GM18873 (cell line): ENCODE measurements around the gene GP1BB.
"Not testable (repeated sequence)": the region's sequence is repeated elsewhere in the genome, so short reads cannot be mapped to it uniquely, and the experiment has no call there.

Experiments
- ATAC-seq: cut with Tn5 transposase; IDR thresholded peaks from one replicate; pipeline ENCODE4 v1.9.1; 2021; ENCODE audit warnings: mild to moderate bottlenecking, moderate library complexity, moderate number of reproducible peaks; ENCODE audit not compliant: unreplicated experiment, low FRiP score

Gene GP1BB

DNA sequence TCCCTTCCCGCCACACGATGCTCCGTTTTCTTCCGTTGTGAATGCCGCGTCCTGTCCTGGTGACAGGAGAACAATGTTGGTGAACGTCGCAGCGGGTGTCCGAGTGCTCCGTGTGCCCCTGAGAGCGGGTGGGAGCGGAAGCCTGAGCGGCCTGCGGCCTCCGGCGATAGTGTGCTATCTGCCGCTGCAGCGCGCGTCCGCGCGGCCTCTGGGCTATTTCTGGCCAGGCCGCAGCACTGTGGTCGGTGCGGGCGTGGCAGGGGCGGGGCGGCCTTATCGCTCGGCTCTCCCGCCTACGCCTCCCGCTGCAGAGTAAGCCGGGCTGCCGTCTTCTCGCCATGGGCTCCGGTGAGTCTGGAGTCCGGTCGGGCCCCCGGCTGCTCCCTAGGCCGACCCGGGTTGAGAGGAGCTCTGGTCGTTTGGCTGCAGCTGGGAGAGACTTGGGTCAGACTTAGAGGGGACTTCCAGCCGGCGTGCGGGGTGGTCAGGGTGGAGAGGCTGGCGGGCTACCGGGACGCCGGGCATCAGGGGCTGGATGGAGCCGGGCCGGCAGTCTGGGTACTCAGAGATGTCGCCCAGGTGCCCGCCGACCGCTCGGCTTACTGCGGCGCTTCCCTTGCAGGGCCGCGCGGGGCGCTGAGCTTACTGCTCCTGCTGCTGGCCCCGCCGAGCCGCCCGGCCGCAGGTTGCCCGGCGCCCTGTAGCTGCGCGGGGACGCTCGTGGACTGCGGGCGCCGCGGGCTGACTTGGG, at the start of gene GP1BB:
Gene GP1BB (plus strand): TSS at position 308 of the 751 bp plus-strand sequence. CDS start 31 bp downstream, at position 339.
- ATAC-seq: no peak

- ATAC-seq: no peak
Measured at GRCh38 chr22:19673660-19674059, 49.7 kb upstream of the GP1BB start.

DNA sequence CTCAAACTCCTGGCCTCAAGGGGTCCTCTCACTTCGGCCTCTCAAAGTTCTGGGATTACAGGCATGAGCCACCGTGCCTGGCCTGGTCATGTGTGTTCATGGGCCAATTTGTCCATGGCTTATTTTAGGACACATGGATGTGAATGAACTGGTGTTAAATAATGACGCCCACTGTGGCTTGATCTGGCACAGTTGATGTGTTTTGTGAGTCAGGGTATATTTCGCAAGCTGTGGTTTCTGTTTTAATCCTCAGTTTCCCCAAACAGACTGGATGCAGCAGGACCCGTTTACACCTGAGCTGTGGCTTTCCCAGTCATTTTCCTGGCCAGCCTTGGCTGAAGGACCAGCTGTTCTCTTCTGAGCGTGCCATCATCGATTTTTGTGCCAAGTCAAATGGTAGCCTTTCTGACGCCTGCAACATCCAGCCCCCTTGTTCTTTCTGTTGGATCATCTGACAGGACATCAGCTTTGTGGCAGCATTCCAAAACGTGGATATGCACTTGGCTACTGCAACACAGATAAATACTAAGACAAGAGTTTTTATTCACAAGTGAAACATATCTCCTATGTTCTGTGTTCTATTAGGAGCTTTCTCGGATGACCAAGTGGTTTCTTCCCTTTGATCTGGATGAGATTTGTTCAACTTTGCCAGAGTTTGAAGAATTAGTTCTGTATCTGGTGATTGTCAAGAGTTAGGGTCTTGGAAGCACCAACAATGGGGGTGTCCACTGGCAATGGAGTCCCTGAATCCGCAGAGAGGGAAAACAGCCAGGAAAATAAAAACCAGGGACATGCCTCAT, 49.0 kb upstream of the GP1BB start:
- ATAC-seq: no peak

DNA sequence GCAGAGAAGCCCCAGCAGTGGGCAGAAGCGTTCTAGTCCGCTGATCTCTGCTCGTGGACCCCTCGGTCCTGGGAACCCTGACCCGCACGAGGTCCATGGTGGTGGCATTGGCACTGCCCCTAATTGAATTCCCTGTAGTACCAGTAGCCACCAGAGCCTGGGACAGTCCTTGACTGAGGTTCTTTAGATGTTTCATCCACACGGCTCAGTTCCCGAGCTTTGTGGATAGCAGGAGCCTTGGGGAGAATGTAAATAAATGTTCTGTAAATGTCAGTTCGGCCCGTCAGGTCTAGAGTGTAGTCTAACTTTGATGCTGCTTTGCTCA, 48.4 kb upstream of the GP1BB start:
- ATAC-seq: no peak

GRCh38 chr22:19675428-19675827, 47.9 kb upstream of the GP1BB start:
- no peak for ATAC-seq

- ATAC-seq: not testable (repeated sequence)
Measured at GRCh38 chr22:19676437-19676836, 46.9 kb upstream of the GP1BB start.

- ATAC-seq: no peak
Measured at GRCh38 chr22:19678949-19679521, 44.3 kb upstream of the GP1BB start.

- ATAC-seq: no peak
Measured at GRCh38 chr22:19679522-19680101, 43.7 kb upstream of the GP1BB start.

DNA sequence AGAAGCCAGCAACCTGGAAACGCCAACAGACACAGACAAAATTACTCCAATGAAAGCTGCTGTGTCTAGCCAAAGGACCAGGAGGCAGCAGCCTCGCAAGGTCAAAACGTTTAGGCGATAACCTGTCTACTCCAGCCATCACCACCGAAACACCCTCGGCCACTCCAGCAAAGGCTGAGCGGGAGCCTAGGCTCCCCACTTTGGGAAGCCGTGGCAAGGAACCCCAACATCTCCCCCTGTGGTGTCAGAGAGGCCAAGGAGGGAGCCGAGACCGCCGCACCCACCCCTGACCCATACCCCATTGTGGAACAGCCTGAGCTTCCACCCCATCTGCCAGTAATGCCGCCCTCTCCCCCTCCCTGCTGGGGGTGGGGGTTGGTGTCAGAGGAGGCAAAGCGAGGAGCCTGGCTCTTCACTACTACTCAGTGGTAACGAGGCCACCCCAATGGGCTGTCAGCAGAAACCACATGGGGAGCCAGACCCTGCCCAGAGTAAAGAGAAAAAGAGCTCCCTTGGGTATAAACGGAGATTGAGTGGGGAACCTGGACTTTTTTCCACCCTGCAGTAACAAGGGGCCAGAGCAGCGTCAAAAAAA, 43.0 kb upstream of the GP1BB start:
- ATAC-seq: no peak

GRCh38 chr22:19680911-19681862, 42.2 kb upstream of the GP1BB start:
- no peak for ATAC-seq

GRCh38 chr22:19681863-19682245, 41.5 kb upstream of the GP1BB start:
- no peak for ATAC-seq

DNA sequence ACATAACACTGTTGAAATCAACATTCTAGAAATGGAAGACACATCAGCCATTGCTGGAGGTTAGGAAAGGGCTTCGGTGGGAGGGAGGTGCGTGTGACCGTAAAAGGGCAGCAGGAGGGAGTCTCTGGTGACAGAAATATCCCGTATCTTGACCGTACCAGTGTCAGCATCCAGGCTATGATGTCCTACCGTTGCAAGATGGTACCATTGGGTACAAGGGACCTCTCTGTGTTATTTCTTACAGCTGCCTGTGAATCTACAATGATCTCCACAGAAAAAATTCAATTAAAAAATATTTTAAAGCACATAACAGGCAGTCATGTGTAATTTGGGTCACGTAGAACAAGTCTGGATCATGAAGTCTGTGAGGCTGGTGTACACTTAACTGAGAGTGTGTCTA, 36.4 kb upstream of the GP1BB start:
- ATAC-seq: no peak

DNA sequence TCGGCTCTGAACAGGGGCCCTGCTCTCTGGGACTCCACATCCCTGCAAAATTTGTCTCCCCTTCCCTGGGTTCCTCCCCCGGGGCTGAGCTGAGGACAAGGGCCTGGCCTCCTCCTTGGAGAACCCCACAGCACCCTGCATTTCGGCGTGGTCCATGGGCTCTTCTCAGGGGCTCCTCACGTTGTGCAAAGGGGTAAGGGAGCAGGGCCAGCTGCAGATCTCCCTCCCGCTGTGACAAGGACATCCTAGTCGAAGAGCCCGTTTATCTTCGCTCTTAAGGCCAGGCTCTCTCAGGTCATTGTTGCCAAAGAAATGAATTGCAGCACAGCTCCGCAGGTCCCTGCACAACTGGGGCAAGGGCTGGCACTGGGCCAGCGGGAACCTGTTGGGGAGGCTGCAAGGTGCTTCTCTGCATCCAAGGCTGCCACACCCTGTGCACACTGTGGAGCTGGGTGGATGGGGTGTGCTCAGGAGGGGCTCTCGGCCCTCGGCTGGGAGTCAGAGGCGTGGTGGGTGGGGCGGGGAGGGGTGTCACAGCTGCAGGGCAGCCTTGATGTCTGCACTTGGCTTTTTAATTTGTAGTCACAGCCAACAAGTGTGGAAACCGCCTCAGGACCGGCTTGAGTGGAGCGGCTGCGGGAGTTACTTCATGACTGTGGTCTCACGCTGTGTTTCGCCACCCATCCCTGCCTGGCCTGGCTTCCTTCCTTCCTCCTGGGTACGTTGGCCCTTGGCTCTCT, 35.6 kb upstream of the GP1BB start:
- ATAC-seq: no peak

- ATAC-seq: no peak
Measured at GRCh38 chr22:19688301-19689290, 34.7 kb upstream of the GP1BB start.

GRCh38 chr22:19689408-19689807, 33.9 kb upstream of the GP1BB start:
- ATAC-seq: no peak

DNA sequence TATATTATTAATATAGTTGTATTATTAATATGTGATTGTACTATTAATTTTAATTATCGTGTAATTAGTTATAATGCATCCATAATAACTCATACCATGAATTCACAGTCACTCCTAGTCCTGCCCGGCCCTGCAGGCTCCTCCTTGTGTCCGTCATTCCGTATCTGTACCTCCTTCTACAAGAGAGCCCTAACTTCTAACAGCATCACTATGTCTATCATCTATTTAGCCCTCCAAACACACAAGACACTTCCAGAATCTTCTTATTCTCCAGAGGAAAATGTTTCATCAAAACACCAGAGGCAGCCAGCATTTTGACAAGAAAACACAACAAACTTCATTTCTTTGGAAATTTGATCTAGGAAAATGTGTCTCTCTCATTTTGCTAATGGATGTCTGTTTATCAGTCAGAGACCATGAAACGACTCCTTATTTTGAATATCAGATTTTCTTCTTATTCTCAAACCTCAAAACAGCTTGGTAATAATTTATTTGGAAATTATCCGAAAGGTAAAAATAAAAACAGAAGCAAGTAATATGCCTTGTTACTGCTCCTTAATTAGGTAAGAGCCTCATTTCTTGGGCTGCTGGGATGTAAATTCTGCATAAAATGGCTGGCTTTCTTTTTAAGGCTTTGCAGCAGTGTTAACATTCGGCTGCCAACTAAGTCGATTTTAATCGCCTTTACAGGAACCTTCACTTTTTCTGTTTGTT, 32.2 kb upstream of the GP1BB start:
- ATAC-seq: no peak

DNA sequence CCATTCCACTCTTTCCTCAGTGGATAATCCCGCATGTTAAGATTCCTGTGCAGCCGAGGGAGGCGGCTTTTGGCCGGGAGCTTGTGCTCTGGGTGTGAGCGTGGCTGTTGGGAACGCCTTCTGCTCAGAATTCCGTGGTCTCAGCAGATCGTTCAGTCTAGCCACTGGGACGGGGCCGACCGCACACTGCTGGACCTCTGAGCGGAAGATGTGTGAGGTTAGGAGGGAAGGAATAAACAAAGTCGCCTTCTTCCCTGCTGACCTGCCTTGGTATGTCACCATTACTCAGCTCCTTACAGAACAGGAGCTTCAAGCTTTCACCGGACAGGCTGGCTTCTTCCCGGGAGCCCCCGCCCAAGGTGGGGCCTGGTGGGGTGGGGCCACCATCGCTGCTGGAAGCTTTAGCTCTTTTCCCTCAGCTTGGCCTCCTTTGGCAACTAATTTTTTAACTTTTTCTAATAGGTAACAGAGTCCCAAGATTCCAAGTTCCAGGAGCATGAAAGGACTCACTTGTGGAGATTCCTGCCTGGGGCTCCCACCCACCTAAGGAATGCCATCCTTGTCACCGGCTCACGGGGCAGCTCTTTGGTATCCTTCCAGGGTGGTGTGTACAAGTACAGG, 31.5 kb upstream of the GP1BB start:
- ATAC-seq: no peak
